ENCODE data around the gene IWS1. TPM values are rescaled to one million over a fixed set of nuclear protein-coding genes. Genes with fewer than 3 reads are reported as not detected.
A peak's percentile ranks its signal among the peaks of the same experiment; 100 is the strongest.
"Not testable (repeated sequence)": the region's sequence is repeated elsewhere in the genome, so short reads cannot be mapped to it uniquely, and the experiment has no call there.

Gene IWS1
- total RNA-seq, 1 experiment from 2014 or later: 56.0 TPM

DNA sequence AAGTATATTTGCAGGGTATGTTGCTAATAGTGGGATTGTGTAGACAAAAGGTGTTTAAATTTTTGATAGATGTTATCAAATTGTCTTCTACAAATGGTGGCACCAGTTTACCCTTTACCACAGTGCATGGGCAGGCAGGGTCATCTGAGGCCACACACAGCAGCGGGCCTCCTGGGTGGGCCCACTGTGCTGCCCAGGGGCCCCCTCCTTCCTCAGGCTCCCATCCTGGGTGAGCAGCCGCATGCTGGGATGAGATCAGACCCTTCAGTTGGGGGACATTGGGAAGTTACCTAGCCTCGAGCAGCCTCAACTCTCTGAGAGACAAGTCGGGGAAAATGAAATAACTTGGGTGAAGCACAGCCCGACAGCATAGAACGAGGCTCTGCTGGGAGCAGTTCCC is 18.9 kb upstream of the IWS1 start:
- H3K9me3 Mint-ChIP-seq (ENCODE audit: unreplicated experiment): peaks cover 10% of the 10 kb centered on the region
- TF ChIP-seq, protein P1, sequence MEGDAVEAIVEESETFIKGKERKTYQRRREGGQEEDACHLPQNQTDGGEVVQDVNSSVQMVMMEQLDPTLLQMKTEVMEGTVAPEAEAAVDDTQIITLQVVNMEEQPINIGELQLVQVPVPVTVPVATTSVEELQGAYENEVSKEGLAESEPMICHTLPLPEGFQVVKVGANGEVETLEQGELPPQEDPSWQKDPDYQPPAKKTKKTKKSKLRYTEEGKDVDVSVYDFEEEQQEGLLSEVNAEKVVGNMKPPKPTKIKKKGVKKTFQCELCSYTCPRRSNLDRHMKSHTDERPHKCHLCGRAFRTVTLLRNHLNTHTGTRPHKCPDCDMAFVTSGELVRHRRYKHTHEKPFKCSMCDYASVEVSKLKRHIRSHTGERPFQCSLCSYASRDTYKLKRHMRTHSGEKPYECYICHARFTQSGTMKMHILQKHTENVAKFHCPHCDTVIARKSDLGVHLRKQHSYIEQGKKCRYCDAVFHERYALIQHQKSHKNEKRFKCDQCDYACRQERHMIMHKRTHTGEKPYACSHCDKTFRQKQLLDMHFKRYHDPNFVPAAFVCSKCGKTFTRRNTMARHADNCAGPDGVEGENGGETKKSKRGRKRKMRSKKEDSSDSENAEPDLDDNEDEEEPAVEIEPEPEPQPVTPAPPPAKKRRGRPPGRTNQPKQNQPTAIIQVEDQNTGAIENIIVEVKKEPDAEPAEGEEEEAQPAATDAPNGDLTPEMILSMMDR (IDR thresholded peaks at IDR 0.05; ENCODE audit: insufficient read depth in 1 of 2, low read depth in 1 of 2, low read length in 1 of 2, severe bottlenecking in 1 of 2, unreplicated experiment in 1 of 2): no peak
- Histone ChIP-seq H3K36me3 (ENCODE audit: control insufficient read depth, insufficient read depth, low read length) (no peaks in the 10 kb centered on the region), H3K9me3 (no peaks in the 10 kb centered on the region), H3K4me3 (ENCODE audit: low read depth, low read length) (no peak overlapping the region), H3K27me3 (replicated peaks; ENCODE audit: control insufficient read depth, insufficient read depth, low read length) (no peaks in the 10 kb centered on the region), H3K4me1 (peaks cover 28% of the 10 kb centered on the region)
- BruUV-seq (replicated peaks): no TSS peak
- DNase-seq: no peak
- H3K4me1 Mint-ChIP-seq (ENCODE audit: low read depth, unreplicated experiment): peaks cover 15% of the 10 kb centered on the region
- H3K27me3 Mint-ChIP-seq (ENCODE audit: insufficient read depth, unreplicated experiment): peaks cover 3% of the 10 kb centered on the region
- POLR2A ChIA-PET: no interaction called here
- no peak overlapping the region for H3K27ac Mint-ChIP-seq (ENCODE audit: unreplicated experiment)
- intact Hi-C loops (cut with micrococcal nuclease; ENCODE audit: unreplicated experiment): no loop called here
- peaks cover 6% of the 10 kb centered on the region for H3K36me3 Mint-ChIP-seq (ENCODE audit: insufficient read depth, unreplicated experiment)
- CTCF ChIA-PET: no interaction called here
- no peak overlapping the region for H3K4me3 Mint-ChIP-seq (ENCODE audit: unreplicated experiment)

DNA sequence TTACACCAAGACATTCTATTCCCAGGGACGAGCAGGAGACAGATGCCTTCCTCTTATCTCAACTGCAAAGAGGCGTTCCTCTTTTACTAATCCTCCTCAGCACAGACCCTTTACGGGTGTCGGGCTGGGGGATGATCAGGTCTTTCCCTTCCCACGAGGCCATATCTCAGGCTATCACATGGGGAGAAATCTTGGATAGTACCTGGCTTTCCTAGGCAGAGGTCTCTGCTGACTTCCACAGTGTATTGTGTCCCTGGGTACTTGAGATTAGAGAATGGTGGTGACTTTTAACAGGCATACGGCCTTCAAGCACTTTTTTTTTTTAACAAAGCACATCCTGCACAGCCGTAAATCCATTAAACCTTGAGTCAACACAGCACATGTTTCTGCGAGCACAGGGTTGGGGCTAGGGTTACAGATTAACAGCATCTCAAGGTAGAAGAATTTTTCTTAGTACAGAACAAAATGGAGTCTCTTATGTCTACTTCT is 16.8 kb upstream of the IWS1 start:
- H3K36me3 Mint-ChIP-seq (ENCODE audit: insufficient read depth, unreplicated experiment); H3K9me3 ChIP-seq; BruUV-seq (replicated peaks); POLR2A ChIA-PET; CTCF ChIA-PET; H3K36me3 ChIP-seq (ENCODE audit: control insufficient read depth, insufficient read depth, low read length); H3K27me3 ChIP-seq (replicated peaks; ENCODE audit: control insufficient read depth, insufficient read depth, low read length); H3K27me3 Mint-ChIP-seq (ENCODE audit: insufficient read depth, unreplicated experiment): not testable (repeated sequence)
- Histone ChIP-seq H3K4me1 (peaks cover 28% of the 10 kb centered on the region), H3K4me3 (ENCODE audit: low read depth, low read length) (peak overlapping the region; percentile 20; the same call in 1 of the 2 replicates)
- H3K27ac Mint-ChIP-seq (ENCODE audit: unreplicated experiment): peak overlapping the region; percentile 49
- peak; percentile 74 to 83 for DNase-seq
- peak overlapping the region; percentile 47 for H3K4me3 Mint-ChIP-seq (ENCODE audit: unreplicated experiment)
- intact Hi-C loops (cut with micrococcal nuclease; ENCODE audit: unreplicated experiment): loop anchor here (1.0 to 5.0 kb wide), 2 partner anchors 16 to 156 kb away; partner anchors contain the start of gene MAP3K2
- peaks cover 15% of the 10 kb centered on the region for H3K4me1 Mint-ChIP-seq (ENCODE audit: low read depth, unreplicated experiment)
- peaks cover 10% of the 10 kb centered on the region for H3K9me3 Mint-ChIP-seq (ENCODE audit: unreplicated experiment)

DNA sequence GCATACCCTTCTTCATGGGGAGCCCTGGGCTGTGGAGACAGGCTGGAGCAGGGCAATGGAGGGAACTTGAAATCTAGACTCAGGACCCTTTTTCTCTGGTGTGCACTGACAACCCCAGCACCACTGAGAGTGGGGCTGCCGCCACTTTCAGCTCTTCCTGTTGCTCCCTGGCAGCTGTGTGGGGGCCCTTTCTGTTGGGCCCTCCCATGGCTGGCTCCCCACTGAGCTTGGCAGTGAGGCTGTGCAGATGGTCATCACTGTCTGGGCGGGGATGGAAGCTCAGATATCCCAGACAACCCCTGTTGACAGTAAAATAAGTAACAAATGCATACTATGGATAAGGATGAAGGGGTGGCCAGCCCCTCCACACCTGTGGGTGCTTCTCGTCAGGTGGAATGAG is 15.9 kb upstream of the IWS1 start:
- Mint-ChIP-seq H3K4me1 (ENCODE audit: low read depth, unreplicated experiment) (peaks cover 15% of the 10 kb centered on the region), H3K36me3 (ENCODE audit: insufficient read depth, unreplicated experiment) (peaks cover 6% of the 10 kb centered on the region), H3K9me3 (ENCODE audit: unreplicated experiment) (peaks cover 9% of the 10 kb centered on the region), H3K27ac (ENCODE audit: unreplicated experiment) (peak overlapping the region; percentile 49), H3K4me3 (ENCODE audit: unreplicated experiment) (peak overlapping the region; percentile 47), H3K27me3 (ENCODE audit: insufficient read depth, unreplicated experiment) (peaks cover 3% of the 10 kb centered on the region)
- Histone ChIP-seq H3K9me3 (no peaks in the 10 kb centered on the region), H3K4me3 (ENCODE audit: low read depth, low read length) (no peak overlapping the region), H3K4me1 (peaks cover 28% of the 10 kb centered on the region), H3K36me3 (ENCODE audit: control insufficient read depth, insufficient read depth, low read length) (no peaks in the 10 kb centered on the region), H3K27me3 (replicated peaks; ENCODE audit: control insufficient read depth, insufficient read depth, low read length) (no peaks in the 10 kb centered on the region)
- BruUV-seq (replicated peaks): no TSS peak
- TF ChIP-seq, protein P1 (IDR thresholded peaks at IDR 0.05; ENCODE audit: insufficient read depth in 1 of 2, low read depth in 1 of 2, low read length in 1 of 2, severe bottlenecking in 1 of 2, unreplicated experiment in 1 of 2): no peak
- ChIA-PET CTCF (no interaction called here), POLR2A (interaction anchor here (0.7 kb wide), 1 partner anchor 16 kb away, joined by 3 read pairs; the partner anchor contains the start of gene IWS1)
- intact Hi-C loops (cut with micrococcal nuclease; ENCODE audit: unreplicated experiment): loop anchor here (5.0 kb wide), 1 partner anchor 155 kb away; the partner anchor contains the start of gene MAP3K2
- no peak for DNase-seq

Measured in Caco-2 (cell line).